Fibroblast of the aortic adventitia (primary cell): ENCODE measurements around the gene HIF3A. TPM values are rescaled to one million over a fixed set of nuclear protein-coding genes. Genes with fewer than 3 reads are reported as not detected.

Experiments used
- DNase-seq: peaks from one replicate; pipeline ENCODE4 v3.0.0-alpha.2; 2010; ENCODE audit warnings: low read depth
- H3K4me3 ChIP-seq: 2 replicates; pipeline ENCODE4 v1.5.1; 2011; ENCODE audit warnings: low read depth, mild to moderate bottlenecking, control low read depth, low read length, moderate library complexity
- total RNA-seq: library from RNA; depleted of rRNA; stranded (reverse); fragments of >200 nt; gene quantifications from 2 replicates; pipeline ENCODE4 v1.2.3, GENCODE V29; 2012; ENCODE audit warnings: low replicate concordance
- TF ChIP-seq, protein P1 (sequence below): IDR thresholded peaks from 2 replicates; pipeline ENCODE4 v1.5.1; 2011; ENCODE audit warnings: mild to moderate bottlenecking, low read length, control low read depth, inconsistent platforms; ENCODE audit not compliant: insufficient read depth

The HIF3A gene
- total RNA-seq, 1 donor = 0.99 TPM

DNA sequence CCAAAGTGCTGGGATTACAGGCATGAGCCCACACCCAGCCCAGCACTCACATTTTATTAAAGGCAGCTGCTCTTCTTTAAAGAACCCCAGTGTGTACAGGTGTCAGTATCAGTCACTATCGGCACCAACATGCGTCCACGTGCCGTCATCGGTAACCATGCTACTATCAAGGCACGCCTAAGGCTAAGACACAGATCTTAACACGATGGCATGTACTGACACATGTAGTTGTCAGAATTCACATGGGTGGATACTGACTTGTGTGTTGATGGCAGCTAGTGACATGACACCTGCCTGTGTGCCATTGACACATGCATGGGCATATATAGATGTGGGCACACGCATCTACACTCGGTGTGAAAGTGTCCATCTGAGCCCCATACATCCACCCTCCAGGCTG is 12.2 kb upstream of the HIF3A start:
- TF ChIP-seq, protein P1, sequence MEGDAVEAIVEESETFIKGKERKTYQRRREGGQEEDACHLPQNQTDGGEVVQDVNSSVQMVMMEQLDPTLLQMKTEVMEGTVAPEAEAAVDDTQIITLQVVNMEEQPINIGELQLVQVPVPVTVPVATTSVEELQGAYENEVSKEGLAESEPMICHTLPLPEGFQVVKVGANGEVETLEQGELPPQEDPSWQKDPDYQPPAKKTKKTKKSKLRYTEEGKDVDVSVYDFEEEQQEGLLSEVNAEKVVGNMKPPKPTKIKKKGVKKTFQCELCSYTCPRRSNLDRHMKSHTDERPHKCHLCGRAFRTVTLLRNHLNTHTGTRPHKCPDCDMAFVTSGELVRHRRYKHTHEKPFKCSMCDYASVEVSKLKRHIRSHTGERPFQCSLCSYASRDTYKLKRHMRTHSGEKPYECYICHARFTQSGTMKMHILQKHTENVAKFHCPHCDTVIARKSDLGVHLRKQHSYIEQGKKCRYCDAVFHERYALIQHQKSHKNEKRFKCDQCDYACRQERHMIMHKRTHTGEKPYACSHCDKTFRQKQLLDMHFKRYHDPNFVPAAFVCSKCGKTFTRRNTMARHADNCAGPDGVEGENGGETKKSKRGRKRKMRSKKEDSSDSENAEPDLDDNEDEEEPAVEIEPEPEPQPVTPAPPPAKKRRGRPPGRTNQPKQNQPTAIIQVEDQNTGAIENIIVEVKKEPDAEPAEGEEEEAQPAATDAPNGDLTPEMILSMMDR = no peak
- no peak overlapping the region for H3K4me3 ChIP-seq
- DNase-seq = no peak

DNA sequence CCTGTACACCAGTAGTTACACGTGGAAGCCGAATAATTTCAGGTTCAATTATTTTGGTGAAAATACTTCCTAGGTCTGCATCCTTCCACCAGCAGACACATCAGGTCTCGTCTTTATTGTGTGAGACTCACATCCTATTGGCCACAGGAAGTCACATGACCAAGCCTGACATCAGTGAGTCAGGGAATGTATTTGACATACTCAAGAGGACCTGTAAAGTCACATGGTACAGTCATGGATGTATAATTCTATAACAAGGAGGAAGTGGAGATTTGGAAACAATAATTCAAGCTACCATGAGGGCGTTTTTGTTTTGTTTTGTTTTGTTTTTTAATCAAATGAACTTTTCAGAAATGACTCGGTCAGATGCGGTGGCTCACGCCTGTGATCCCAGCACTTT is 9.3 kb upstream of the HIF3A start:
- TF ChIP-seq, protein P1 = no peak
- DNase-seq = no peak
- H3K4me3 ChIP-seq = no peak overlapping the region

DNA sequence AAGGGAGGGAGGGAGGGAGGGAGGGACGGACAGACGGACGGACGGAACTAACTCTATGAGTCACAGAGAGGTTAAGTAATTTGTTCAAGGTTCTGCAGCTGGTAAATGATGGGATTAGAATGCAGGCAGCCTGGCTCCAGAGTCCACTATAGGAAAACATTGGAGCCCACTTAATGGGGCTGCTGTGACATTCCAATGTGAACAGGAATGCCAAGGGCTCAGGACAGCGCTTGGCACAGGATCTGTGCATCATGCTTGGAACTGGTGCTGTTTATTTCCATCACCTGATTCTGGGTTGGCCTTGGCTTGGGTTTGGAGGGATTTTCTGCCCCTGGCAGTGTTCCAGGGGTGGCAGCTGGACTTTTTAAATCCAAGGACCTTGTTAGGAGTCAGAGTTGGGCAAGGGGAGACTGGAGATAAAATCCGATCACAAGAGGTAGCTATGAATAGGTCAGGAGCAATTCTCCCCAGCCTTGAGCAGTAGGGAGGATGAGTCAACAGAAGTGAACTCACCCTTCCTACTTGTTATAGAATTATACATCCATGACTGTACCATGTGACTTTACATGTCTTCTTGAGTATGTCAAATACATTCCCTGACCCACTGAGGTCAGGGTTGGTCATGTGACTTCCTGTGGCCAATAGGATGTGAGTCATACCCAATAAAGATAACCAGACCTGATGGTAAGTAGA is 7.8 kb upstream of the HIF3A start:
- peak; percentile 88 for DNase-seq
- no peak overlapping the region for H3K4me3 ChIP-seq
- TF ChIP-seq, protein P1 = no peak

DNA sequence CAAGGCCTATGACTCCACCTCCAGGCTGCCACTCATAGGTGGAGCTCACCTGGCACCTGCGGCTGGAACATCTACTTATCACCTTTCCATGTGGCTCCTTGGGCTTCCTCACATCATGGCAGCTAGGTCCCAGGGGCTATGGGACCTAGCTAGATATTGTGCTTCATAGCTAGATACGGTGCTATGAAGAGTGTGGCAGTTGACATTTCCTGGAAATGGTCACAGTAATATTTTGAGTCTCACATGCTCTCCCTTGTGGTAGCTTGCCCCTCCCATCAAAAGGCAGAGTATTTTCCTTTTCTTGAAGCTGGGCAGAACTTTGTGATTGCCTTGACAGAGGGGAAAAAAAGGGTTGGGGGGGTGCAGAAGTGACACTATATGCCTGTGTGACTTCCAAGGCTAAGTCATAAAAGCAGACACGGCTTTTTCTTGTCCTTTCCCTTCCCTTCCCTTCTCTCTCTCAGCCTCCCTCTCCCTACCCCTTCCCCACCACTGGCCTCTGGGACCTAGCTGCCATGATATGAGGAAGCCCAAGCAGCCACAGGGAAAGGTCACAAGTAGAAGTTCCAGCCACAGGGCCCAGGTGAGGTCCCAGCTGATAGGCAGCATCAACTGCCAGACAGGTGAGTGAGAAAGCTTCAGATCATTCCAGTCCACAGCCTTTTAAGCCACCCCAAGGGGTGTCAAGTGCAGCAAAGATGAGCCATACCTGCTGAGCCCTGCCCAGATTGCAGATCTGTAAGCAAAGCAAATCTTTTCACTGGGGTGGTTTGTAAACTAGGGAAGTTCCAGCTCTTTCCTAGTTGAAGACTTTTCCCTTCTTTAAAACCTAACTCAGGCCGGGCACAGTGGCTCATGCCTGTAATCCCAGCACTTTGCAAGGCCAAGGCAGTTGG is 6.9 kb upstream of the HIF3A start:
- TF ChIP-seq, protein P1 = no peak
- H3K4me3 ChIP-seq = no peak overlapping the region
- DNase-seq = no peak

DNA sequence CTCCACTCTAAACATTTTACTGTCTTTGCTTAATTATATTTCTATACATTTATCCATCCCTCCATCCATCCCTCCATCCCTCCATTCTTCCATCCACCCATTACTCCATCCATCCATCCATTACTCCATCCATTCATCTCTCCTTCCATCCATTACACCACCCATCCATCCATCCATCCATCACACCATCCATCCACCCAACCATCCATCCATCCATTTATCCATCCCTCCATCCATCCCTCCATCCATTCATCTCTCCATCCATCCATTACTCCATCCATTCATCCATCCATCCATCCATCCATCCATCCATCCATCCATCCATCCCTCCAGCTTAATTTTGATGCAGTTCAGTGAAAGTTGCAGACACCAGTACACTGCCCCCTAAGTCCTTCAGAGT is 5.0 kb upstream of the HIF3A start:
- TF ChIP-seq, protein P1 = no peak
- no peak overlapping the region for H3K4me3 ChIP-seq

DNA sequence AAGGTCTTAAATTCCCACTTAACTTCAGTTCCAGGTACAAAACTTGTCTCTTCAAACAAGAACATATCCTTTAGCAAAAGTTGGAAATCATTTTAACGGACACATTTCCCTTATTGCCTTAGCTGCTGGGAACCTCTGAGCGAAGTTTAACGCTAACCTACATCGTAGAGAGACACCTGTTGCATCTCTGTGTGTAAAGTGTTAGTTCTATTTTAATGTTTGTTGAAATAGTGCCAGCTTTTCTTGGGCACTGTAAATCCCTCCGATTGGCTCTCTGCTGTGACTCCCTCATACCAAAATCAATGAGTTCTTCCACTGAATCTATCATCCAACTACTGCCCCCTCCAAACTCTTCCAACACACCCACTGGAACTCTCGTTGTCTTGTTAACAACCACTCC is 2.3 kb upstream of the HIF3A start:
- TF ChIP-seq, protein P1 = no peak
- no peak overlapping the region for H3K4me3 ChIP-seq
- no peak for DNase-seq

More for the DNA sequence above, 5.0 kb upstream of the HIF3A start:
- no peak for DNase-seq
